OCI-LY7 (cell line): ENCODE data around the gene PARD6A. TPM values are rescaled to one million over a fixed set of nuclear protein-coding genes. Genes with fewer than 3 reads are reported as not detected.

ENCODE experiments used
- BruUV-seq: library from RNA; stranded (reverse); fragments of 400-500 nt; replicated peaks from 2 replicates; lab custom pipeline; 2021; lab: Mats Ljungman, UMichigan
- CTCF ChIA-PET: fragments of 300-600 bp; sonication (Branson Sonifier 250); formaldehyde crosslinking; loops from one replicate; lab custom pipeline; 2022; ENCODE audit warnings: antibody characterized with exemption; ENCODE audit not compliant: unreplicated experiment; lab: Charles Lee
- POLR2A ChIA-PET: fragments of 300-600 bp; sonication (Branson Sonifier 250); formaldehyde crosslinking; loops from one replicate; lab custom pipeline; 2022; ENCODE audit warnings: antibody characterized with exemption; lab: Charles Lee
- DNase-seq: peaks from one replicate; pipeline ENCODE4 v3.0.0-alpha.2; 2015; ENCODE audit warnings: low spot score
- H2AFZ ChIP-seq: fragments of 200-600 bp; sonication (generic), shearing (Covaris generic); 2 replicates; pipeline ENCODE4 v1.6.1; 2014; ENCODE audit warnings: mild to moderate bottlenecking, antibody characterized with exemption, low read length, moderate library complexity
- H3K27ac ChIP-seq: fragments of 200-600 bp; sonication (generic); 2 replicates; pipeline ENCODE4 v1.5.1; 2014; ENCODE audit warnings: mixed run types, low read depth, mild to moderate bottlenecking, moderate library complexity, low read length, inconsistent platforms; ENCODE audit not compliant: poor library complexity, severe bottlenecking
- H3K36me3 ChIP-seq: fragments of 200-600 bp; sonication (generic); 2 replicates; pipeline ENCODE4 v1.6.1; 2014; ENCODE audit warnings: mild to moderate bottlenecking, antibody characterized with exemption, low read length, moderate library complexity, mixed read lengths; ENCODE audit not compliant: insufficient read depth
- H3K4me1 ChIP-seq: fragments of 200-600 bp; sonication (generic); 2 replicates; pipeline ENCODE4 v1.5.1; 2014; ENCODE audit warnings: mild to moderate bottlenecking, low read length; ENCODE audit not compliant: insufficient read depth, poor library complexity, severe bottlenecking
- H3K4me2 ChIP-seq: fragments of 200-600 bp; sonication (generic); 2 replicates; pipeline ENCODE4 v1.6.1; 2014; ENCODE audit warnings: mild to moderate bottlenecking, low read length
- H3K4me3 ChIP-seq: fragments of 200-600 bp; sonication (generic); 2 replicates; pipeline ENCODE4 v1.5.1; 2014; ENCODE audit warnings: mild to moderate bottlenecking, low read depth, low read length; ENCODE audit not compliant: poor library complexity, severe bottlenecking
- H3K79me2 ChIP-seq: fragments of 200-600 bp; sonication (generic); 2 replicates; pipeline ENCODE4 v1.6.1; 2016; ENCODE audit warnings: low read depth, mild to moderate bottlenecking, low read length, moderate library complexity, mixed read lengths; ENCODE audit not compliant: insufficient read depth
- H3K9me2 ChIP-seq: fragments of 200-600 bp; sonication (generic); 2 replicates; pipeline ENCODE4 v1.6.1; 2016; ENCODE audit warnings: mild to moderate bottlenecking, low read length, mixed read lengths; ENCODE audit not compliant: insufficient read depth
- H3K9me3 ChIP-seq: fragments of 200-600 bp; sonication (generic); 2 replicates; pipeline ENCODE4 v1.6.1; 2014; ENCODE audit warnings: mild to moderate bottlenecking, mixed run types, low read length, mixed read lengths
- H4K20me1 ChIP-seq: fragments of 200-600 bp; sonication (generic); 2 replicates; pipeline ENCODE4 v1.6.1; 2014; ENCODE audit warnings: mild to moderate bottlenecking, antibody characterized with exemption, low read length, moderate library complexity, mixed read lengths; ENCODE audit not compliant: insufficient read depth
- EZH2phosphoT487 ChIP-seq: fragments of 200-600 bp; sonication (generic); IDR thresholded peaks from 2 replicates; pipeline ENCODE4 v1.6.1; 2018; ENCODE audit warnings: low read depth, borderline replicate concordance, mild to moderate bottlenecking, mixed run types, antibody characterized with exemption, low read length, moderate library complexity, mixed read lengths
- intact Hi-C: fragments of 100-400 bp; cut with micrococcal nuclease; formaldehyde crosslinking; loops from one replicate; pipeline ENCODE4 v1.10.0; 2022; ENCODE audit not compliant: unreplicated experiment
- total RNA-seq, 2 experiments: library from RNA; depleted of rRNA in 1 of 2; stranded (reverse); fragments of >200 nt in 1 of 2; shearing (Covaris generic) in 1 of 2; gene quantifications; 2 replicates each; pipeline ENCODE4 v1.2.3, GENCODE V29; 2014 to 2022
- TF ChIP-seq, protein P1 (sequence below): fragments of 200-600 bp; sonication (generic); conservative IDR thresholded peaks from 2 replicates; pipeline ENCODE4 v1.5.1; 2014; ENCODE audit warnings: mild to moderate bottlenecking, antibody characterized with exemption, low read length, moderate library complexity, mixed read lengths

Gene PARD6A
- total RNA-seq, 2 experiments from 2014 or later, result 14.0 to 23.3 TPM

- no peaks in the 10 kb centered on the region for H3K9me2 ChIP-seq
- POLR2A ChIA-PET, result interaction anchor here (2.0 kb wide), 1 partner anchor 11 kb away, joined by 8 read pairs; no protein-coding TSS in a partner anchor
- H3K27ac ChIP-seq, result no peak overlapping the region
- peaks cover 8% of the 10 kb centered on the region for H3K36me3 ChIP-seq
- TSS peak; percentile 24 for BruUV-seq
- no peak overlapping the region for H3K4me2 ChIP-seq
- H3K9me3 ChIP-seq, result 0 out of 2 replicates have a peak, but pooled peaks cover 6% of the 10 kb centered on the region
- CTCF ChIA-PET, result no interaction called here
- no peak overlapping the region for H3K4me3 ChIP-seq
- no peaks in the 10 kb centered on the region for H4K20me1 ChIP-seq
- no peak for DNase-seq
- H3K79me2 ChIP-seq, result peaks cover 4% of the 10 kb centered on the region; the same call in 1 of the 2 replicates
- TF ChIP-seq, protein P1, sequence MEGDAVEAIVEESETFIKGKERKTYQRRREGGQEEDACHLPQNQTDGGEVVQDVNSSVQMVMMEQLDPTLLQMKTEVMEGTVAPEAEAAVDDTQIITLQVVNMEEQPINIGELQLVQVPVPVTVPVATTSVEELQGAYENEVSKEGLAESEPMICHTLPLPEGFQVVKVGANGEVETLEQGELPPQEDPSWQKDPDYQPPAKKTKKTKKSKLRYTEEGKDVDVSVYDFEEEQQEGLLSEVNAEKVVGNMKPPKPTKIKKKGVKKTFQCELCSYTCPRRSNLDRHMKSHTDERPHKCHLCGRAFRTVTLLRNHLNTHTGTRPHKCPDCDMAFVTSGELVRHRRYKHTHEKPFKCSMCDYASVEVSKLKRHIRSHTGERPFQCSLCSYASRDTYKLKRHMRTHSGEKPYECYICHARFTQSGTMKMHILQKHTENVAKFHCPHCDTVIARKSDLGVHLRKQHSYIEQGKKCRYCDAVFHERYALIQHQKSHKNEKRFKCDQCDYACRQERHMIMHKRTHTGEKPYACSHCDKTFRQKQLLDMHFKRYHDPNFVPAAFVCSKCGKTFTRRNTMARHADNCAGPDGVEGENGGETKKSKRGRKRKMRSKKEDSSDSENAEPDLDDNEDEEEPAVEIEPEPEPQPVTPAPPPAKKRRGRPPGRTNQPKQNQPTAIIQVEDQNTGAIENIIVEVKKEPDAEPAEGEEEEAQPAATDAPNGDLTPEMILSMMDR, result no peak
- no peak for TF ChIP-seq EZH2phosphoT487
- peaks cover 5% of the 10 kb centered on the region for H3K4me1 ChIP-seq
- no peak overlapping the region for H2AFZ ChIP-seq
- intact Hi-C loops, result no loop called here
Observed at GRCh38 chr16:67704110-67704509, 43.4 kb downstream of the PARD6A start.

- Histone ChIP-seq H3K27ac (no peak overlapping the region), H3K4me1 (peaks cover 5% of the 10 kb centered on the region), H4K20me1 (no peaks in the 10 kb centered on the region), H3K4me2 (no peak overlapping the region), H3K9me2 (no peaks in the 10 kb centered on the region), H3K4me3 (no peak overlapping the region), H3K36me3 (no peaks in the 10 kb centered on the region), H2AFZ (no peak overlapping the region), H3K79me2 (peaks cover 4% of the 10 kb centered on the region; the same call in 1 of the 2 replicates), H3K9me3 (no peaks in the 10 kb centered on the region)
- intact Hi-C loops, result no loop called here
- ChIA-PET CTCF (no interaction called here), POLR2A (interaction anchor here (0.9 kb wide), 1 partner anchor 35 kb away, joined by 4 read pairs; no protein-coding TSS in a partner anchor)
- DNase-seq, result no peak
- no TSS peak for BruUV-seq
- TF ChIP-seq, protein P1, result no peak
- no peak for TF ChIP-seq EZH2phosphoT487
Observed at GRCh38 chr16:67707210-67707609, 46.5 kb downstream of the PARD6A start.

- H3K9me3 ChIP-seq, result no peaks in the 10 kb centered on the region
- H3K36me3 ChIP-seq, result no peaks in the 10 kb centered on the region
- H3K9me2 ChIP-seq, result no peaks in the 10 kb centered on the region
- no peak overlapping the region for H3K4me3 ChIP-seq
- H3K79me2 ChIP-seq, result peaks cover 4% of the 10 kb centered on the region; the same call in 1 of the 2 replicates
- ChIA-PET POLR2A (interaction anchor here (0.6 to 1.0 kb wide), 2 partner anchors 15 to 1456 kb away, joined by 4 to 5 read pairs; no protein-coding TSS in a partner anchor), CTCF (no interaction called here)
- H3K4me2 ChIP-seq, result no peak overlapping the region
- TF ChIP-seq EZH2phosphoT487, result no peak
- TF ChIP-seq, protein P1, result no peak
- H3K4me1 ChIP-seq, result peaks cover 5% of the 10 kb centered on the region
- no peak overlapping the region for H2AFZ ChIP-seq
- no TSS peak for BruUV-seq
- no peak overlapping the region for H3K27ac ChIP-seq
- H4K20me1 ChIP-seq, result no peaks in the 10 kb centered on the region
- no peak for DNase-seq
- intact Hi-C loops, result no loop called here
Observed at GRCh38 chr16:67707790-67708189, 47.0 kb downstream of the PARD6A start.
